Epithelial cell of esophagus (primary cell): Measurements from ENCODE around the gene PGAM2.

Experiments
- DNase-seq: peaks from one replicate; pipeline ENCODE4 v3.0.0; 2010; ENCODE audit warnings: low read depth
- H3K4me3 ChIP-seq: 2 replicates; pipeline ENCODE4 v1.5.1; 2011; ENCODE audit warnings: mild to moderate bottlenecking, low read length, control low read depth
- CTCF ChIP-seq: IDR thresholded peaks from 2 replicates; pipeline ENCODE4 v1.5.1; 2011; ENCODE audit warnings: low read depth, mild to moderate bottlenecking, low read length, control low read depth, inconsistent platforms; ENCODE audit not compliant: insufficient read depth; ENCODE audit errors: missing control alignments

The PGAM2 gene

GRCh38 chr7:44068054-44068453, 2.7 kb upstream of the PGAM2 start:
- no peak overlapping the region for H3K4me3 ChIP-seq
- no peak for DNase-seq
- no peak for TF ChIP-seq CTCF

GRCh38 chr7:44067064-44067951, 1.9 kb upstream of the PGAM2 start:
- no peak overlapping the region for H3K4me3 ChIP-seq
- TF ChIP-seq CTCF = no peak
- no peak for DNase-seq

GRCh38 chr7:44066494-44067063, 1.2 kb upstream of the PGAM2 start:
- H3K4me3 ChIP-seq = no peak overlapping the region
- no peak for DNase-seq
- TF ChIP-seq CTCF = no peak

GRCh38 chr7:44066111-44066460, 719 bp upstream of the PGAM2 start:
- H3K4me3 ChIP-seq = no peak overlapping the region
- no peak for DNase-seq
- no peak for TF ChIP-seq CTCF

GRCh38 chr7:44064791-44065430, 456 bp downstream of the PGAM2 start:
- no peak for TF ChIP-seq CTCF
- DNase-seq = no peak
- H3K4me3 ChIP-seq = no peak overlapping the region

GRCh38 chr7:44063894-44064651, 1.3 kb downstream of the PGAM2 start:
- no peak for TF ChIP-seq CTCF
- no peak for DNase-seq
- no peak overlapping the region for H3K4me3 ChIP-seq
